ENCODE results near the gene ASXL2. TPM values are rescaled to one million over a fixed set of nuclear protein-coding genes. Genes with fewer than 3 reads are reported as not detected.
"Not testable (repeated sequence)": the region's sequence is repeated elsewhere in the genome, so short reads cannot be mapped to it uniquely, and the experiment has no call there.

Gene ASXL2
- total RNA-seq, 2 donors from 2014 or later: 21.7 to 22.2 TPM

DNA sequence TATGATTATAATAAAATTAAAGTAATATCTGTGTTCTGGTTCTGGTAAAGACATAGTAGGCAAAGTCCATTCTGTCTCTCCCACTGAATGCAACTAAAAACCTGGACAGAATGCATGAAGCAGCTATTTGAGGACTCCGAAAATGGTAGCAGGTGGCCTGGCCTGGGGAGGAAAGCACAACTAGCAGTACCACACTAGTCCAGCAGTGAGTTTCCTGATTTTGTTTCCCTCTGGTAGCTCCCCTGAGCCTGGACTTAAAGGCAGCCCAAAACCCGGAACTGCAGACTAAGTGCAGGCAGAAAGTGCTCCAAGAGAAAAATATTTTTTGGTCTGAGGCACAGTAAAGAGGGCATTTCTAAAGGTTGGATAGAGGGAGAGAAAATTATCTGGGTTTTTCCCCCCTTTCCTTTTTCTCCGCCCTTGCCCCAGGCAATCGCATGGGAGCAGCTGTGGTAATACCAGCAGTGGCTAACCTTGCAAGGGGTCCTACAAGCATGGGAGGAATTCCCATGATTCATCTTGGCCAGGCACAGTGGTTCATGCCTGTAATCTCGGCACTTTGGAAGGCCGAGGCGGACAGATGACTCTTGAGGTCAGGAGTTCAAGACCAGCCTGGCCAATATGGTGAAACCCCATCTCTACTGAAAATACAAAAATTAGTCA lies 32.3 kb downstream of the ASXL2 start:
- no peak for ATAC-seq
- intact Hi-C loops (cut with DNase I): no loop called here
- DNase-seq: no peak

DNA sequence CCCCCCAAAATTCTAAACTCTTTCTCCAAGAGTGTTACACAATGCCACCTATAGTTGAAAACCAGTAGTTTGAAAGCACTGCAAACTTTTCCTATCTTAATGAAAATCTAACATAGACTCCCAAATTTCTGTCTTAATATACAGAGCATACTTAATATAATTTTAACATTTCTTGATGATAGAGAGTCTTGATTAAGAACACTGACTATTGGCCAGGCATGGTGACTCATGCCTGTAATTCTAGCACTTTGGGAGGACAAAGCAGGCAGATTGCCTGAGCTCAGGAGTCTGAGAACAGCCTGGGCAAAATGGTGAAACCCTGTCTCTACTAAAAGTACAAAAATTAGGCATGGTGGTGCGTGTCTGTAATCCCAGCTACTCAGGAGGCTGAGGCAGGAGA lies 34.2 kb downstream of the ASXL2 start:
- ATAC-seq (peak in 1 of 2 donors; percentile 43), DNase-seq (no peak)
- intact Hi-C loops (cut with DNase I): no loop called here

DNA sequence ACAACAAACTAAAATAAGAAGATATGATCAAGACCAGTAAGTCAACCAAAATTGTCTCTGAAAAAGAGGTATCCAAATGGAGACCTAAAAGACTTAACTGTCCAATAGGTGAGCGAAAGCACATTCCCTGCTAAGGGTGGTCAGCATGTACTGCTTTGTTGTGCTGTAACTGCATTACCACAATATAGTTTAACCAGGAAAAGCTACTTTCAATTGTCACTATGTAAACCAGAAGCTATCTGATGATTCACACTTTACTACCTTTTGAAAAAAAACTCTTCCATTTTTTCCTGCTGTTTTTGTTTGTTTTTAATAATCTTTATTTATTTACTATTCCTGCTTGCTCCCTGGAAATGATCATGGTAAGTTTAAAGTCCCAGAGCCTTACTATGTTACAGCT lies 36.1 kb downstream of the ASXL2 start:
- intact Hi-C loops (cut with DNase I): no loop called here
- ATAC-seq (no peak), DNase-seq (no peak)

DNA sequence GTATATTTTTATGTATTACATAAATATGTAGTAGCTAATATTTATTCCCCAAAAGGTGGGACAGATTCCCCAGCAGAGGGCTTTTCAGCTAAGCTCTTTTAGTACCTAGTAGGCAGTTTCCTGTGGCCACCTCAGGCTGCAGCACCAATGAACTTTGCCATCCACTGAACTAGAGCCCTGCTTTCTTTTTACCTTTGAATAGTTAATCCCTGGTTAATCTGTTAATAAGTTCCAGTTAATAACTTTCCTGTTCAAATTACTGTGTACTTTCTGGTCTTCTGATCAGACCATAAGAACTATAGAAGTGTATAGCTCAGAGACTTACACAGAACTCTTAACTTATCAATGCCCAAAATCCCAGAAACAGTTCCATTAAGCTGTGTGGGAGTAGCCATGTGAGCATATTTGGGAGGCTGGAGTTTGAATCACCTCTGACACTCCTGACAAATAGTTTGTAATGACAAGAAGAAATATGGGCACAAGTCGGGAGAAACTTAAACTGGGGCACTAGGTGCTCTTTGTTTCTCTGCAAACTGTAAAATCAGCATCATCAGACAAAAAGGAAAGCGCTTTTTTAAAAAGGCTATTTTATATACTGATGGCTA lies 40.0 kb downstream of the ASXL2 start:
- intact Hi-C loops (cut with DNase I): no loop called here
- DNase-seq: no peak
- ATAC-seq: no peak

DNA sequence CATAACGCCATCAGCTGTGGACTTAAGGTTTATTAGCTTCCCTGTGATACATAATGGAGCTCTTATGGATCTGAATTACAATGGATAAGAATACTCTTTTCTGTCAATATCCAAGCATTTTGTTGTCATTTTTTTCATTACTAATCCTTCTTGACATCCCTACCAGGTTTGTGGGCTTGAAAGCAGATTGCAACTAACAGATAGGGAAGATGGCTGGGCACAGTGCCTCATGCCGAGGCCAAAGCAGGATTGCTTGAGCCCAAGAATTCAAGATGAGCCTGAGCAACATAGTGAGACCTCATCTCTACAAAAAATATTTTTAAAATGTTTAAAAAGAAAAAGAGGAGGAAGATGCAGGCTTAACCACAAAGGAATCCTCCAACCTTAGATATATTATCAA lies 42.4 kb downstream of the ASXL2 start:
- DNase-seq (no peak), ATAC-seq (no peak)
- intact Hi-C loops (cut with DNase I): no loop called here

DNA sequence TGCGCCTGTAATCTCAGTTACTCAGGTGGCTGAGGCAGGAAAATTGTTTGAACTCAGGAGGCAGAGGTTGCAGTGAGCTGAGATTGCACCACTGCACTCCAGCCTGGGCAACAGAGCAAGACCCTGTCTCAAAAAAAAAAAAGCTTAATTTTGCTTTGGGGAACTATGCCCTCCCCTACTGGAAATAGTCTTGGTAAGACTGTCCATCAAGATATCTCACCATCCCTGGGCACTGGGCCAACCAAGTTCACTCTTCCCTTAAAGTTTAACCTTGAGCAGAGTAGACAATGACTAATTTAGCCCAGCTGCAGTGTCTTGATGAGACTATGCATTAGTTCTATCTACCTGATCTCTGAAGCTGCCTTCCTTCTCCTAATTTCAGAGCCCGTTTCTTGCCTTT lies 44.7 kb downstream of the ASXL2 start:
- DNase-seq (no peak), ATAC-seq (peak in 1 of 2 donors; percentile 68)
- intact Hi-C loops (cut with DNase I): no loop called here

DNA sequence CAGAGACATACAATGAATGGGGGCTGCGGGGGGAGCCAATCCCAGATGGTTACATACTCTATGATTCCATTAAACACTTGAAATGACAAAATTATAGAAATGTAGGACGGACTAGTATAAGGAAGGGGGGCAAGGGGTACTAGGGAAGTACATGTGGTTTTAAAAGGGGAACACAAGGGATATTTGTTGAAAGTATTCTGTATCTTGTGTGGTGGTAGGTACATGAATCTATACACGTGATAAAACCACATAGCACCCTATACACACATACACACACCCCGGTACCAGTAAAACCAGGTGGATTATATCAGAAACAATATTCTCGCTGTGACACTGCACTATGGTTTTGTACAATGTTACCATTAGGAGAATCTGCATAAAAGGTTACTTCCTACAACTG lies 45.4 kb downstream of the ASXL2 start:
- DNase-seq (no peak), ATAC-seq (no peak)
- intact Hi-C loops (cut with DNase I): no loop called here

DNA sequence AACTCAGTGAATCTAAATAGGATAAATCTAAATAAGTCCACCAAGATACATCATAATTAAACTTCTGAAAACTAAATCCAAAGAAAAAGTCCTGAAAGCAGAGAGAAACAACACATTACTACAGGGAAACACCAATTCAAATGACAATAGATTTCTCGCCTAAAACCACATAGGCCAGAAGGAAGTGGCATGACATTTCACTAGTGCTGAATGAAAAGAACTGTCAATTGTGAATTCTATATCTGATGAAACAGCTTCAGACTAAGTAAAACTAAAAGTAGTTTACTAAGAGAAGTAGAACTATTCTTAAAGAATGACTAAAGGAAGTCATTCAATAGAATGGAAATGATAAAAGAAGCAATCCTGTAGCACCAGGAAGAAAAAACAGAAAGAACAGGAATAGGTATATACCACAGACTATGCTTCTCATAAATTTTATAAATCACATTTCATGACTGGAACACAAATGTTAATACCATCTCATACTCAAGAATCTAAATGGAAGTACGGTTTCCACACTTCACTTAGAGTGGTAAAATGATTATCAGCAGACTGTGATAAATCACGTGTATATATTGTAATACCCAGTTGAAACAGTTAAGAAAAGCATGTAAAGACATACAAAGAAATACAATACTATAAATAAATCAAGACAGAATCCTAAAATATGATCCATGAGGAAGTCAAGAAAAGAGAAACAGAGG lies 46.4 kb downstream of the ASXL2 start:
- no peak for ATAC-seq
- intact Hi-C loops (cut with DNase I): no loop called here
- DNase-seq: no peak

DNA sequence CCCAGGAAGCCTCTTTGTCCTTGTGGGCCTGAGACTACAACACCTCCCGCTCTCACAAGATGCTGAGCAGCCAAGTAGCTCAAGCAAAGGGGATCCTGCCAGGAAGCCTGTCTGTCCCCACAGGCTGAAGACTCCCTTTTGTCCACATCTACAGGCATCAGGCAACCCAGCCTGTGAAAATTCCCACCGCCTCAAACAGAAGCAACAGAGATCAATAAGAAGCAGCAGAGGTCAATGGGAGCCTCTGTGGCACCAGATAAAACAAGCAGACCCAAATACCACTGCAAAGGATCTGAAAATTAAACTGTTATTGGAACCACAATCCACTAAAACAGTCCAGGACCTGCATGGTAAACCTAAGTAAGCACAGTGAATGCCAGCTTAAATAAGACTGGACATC lies 48.5 kb downstream of the ASXL2 start:
- no peak for DNase-seq
- ATAC-seq: no peak
- intact Hi-C loops (cut with DNase I): no loop called here

DNA sequence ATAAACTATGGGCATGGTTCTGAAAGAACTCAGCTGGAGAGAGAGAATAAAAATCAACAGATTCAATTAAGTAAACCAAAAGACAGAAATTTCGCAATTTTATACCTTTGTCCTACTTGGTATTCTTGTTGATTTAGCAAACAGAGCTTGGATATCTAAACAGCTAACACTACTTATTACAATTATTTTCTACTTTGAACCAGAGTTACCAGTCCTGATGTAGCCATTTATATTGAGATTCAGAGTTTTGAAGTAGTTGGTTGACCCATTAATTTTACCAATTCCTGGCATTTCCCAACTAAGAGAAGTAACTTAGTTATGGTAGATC lies 48.9 kb downstream of the ASXL2 start:
- ATAC-seq (no peak), DNase-seq (no peak)
- intact Hi-C loops (cut with DNase I): no loop called here

DNA sequence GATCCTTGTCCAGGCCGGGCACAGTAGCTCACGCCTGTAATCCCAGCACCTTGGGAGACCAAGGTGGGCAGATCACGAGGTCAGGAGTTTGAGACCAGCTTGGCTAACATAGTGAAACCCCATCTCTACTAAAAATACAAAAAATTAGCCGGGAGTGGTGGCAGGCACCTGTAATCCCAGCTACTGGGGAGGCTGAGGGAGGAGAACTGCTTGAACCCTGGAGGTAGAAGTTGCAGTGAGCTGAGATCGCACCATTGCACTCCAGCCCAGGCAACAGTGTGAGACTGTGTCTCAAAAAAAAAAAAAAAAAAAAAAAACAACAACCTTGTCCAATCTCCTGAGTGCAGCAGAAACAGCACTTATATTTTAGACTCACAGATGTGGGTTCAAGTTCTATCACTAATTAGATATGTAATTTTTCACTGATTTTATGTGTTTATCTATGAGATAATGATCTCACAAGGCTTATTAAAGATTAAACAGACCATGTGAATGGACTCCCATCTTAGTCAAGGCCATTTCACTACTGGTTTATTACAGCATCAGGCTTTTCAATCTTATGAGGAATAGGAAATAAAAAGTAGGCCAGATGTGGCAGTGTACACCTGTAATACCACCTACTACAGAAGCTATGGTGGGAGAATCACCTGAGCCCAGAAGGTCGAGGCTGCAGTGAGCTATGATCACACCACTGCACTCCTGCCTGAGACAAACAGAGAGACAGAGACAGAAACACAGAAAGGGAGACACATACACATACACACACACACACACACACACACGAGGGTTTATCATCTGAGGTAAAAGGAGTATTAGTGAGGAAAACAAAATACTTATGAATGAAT lies 49.5 kb downstream of the ASXL2 start:
- ATAC-seq; intact Hi-C loops (cut with DNase I); DNase-seq: not testable (repeated sequence)

DNA sequence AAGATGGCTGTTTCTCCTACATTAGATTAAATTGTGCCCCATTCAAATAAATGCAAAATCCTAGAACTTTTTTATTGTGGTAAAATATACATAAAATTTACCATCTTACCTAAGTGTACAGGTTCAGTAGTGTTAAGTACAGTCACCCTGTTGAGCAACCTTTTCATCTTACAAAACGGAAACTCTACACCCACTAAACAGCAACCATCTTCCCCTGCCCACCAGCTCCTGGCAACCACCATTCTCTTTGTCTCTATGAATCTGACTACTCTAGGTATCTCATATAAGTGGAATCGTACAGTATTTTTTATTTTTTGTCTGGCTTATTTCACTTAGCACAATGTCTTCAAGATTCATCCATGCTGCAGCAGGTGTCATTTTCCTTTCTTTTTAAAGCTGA lies 53.0 kb downstream of the ASXL2 start:
- intact Hi-C loops (cut with DNase I): no loop called here
- no peak for ATAC-seq
- no peak for DNase-seq

DNA sequence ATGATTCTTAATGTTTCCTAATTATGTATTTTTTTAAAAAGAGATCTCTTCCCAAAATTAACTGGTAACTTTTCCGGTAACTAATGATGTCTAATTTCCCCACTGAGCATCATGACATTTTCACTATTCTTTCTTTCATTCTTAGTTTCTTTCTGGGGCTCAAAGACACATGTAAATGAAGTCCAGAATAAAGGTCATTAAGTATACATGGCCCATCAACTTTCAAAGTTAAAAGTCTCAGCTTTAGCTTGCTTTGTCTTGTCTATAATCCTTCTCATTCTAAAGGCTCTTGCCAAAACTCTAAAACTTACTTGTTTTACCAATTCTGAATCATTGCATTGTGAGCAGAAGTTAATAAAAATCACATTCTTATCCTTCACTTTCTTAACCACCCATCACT lies 53.6 kb downstream of the ASXL2 start:
- DNase-seq (no peak), ATAC-seq (no peak)
- intact Hi-C loops (cut with DNase I): no loop called here

DNA sequence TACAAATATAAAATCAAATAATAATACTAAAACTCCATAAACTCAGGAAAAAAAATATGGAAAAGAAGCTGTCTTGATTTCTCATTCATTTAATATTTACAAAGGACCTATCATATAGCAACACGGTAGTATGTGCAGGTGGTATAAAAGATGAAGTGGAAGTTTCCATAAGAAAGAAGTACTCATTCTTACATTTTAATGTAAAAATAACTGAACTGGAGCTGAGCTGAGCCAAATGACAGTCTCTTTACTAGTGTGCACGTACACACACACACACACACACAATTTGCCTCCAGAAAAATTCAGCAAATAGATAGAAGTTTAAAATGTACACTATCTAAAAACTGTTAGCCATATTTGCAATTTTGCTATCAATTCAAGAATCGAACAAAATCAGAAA lies 54.1 kb downstream of the ASXL2 start:
- ATAC-seq (no peak), DNase-seq (no peak)
- intact Hi-C loops (cut with DNase I): no loop called here

DNA sequence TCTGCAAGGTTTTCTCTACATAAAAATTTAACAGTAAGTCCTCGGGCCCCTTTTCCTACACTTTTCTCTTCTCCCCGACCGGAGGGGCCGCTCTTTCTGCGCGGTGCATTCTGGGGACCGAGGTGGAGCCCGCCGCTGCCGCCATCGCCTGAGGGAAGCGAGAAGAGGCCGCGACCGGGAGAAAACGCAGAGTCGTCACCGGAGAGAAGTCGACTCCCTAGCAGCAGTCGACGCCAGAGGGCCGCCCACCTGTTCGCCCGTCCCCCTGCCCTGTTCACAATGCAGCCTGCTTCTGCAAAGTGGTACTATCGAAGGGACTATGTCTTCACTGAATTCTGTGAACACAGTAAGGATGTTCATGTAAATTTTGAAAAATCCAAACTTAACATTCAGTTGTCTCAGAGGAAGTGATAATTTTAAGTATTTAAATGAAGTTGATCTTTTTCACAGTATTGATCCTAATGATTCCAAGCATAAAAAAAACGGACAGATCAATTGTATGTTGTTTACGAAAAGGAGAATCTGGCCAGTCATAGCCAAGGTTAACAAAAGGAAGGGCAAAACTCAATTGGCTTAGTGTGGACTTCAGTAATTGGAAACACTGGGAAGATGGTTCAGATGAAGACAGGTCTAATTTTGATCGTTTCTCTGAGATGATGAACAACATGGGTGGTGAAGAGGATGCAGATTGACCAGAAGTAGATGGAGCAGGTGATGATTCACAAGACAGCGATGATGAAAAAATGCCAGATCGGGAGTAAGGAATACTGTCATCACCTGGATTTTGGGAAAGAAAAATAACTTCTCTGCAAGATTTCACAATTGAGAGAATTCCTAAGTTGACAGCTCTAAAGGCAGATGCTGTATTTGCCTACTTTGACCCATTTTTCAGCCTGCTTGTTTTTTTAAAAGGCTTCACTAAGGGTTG lies 55.8 kb downstream of the ASXL2 start:
- DNase-seq (peak; percentile 57), ATAC-seq (peak; percentile 90)
- intact Hi-C loops (cut with DNase I): no loop called here

DNA sequence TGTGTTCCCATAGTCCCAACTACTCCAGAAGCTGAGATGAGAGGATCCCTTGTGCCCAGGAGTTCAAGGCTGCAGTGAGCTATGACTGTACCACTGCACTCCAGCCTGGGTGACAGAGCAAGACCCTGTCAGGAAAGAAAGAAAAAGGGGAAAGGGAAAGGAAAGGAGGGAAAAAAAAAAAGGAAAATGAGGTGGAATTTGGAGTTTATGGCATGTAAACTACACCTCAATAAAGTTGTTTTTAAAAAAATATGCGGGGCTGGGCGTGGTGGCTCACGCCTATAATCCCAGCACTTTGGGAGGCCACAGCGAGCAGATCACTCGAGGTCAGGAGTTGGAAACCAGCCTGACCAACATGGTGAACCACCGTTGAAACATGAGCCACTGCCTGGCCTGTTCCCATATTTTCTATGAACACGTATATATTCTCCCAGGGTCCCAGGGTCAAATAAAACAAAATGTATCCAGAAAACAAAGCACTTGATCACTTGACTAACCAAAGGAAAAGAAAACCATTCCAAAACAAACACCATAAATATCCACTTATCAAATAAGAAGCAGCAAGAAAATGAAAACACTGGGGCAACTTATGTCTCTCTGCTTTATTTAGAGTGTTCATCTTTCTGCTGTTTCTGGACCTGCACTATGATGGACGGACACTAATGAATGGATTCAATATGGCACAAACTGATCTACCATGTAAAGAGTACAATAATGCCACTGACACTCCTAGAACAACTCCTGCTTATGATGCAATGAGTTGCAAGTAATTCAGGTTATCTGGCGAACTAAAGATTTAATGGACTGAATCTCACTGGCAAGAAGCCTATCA lies 56.8 kb downstream of the ASXL2 start:
- DNase-seq (no peak), ATAC-seq (peak in 1 of 2 donors; percentile 7)
- intact Hi-C loops (cut with DNase I): no loop called here

DNA sequence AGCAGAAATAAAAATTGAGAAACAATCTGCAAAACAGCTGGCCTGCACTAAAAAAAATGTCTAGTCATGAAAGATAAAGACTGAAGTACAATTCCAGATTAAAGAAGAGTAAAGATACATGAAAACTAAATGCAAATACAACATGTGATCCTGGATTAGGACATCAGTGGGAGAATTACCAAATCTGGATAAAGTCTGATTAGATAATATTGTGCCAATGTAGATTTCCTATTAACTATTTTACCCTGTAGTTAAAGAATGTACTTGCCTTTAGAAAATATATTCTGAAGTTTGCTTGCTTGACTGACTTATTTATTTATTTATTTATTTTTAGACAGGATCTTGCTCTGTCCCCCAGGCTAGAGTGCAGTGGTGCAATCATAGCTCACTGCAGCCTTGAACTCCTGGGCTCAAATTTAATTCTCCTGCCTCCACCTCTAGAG lies 58.7 kb downstream of the ASXL2 start:
- ATAC-seq (no peak), DNase-seq (no peak)

DNA sequence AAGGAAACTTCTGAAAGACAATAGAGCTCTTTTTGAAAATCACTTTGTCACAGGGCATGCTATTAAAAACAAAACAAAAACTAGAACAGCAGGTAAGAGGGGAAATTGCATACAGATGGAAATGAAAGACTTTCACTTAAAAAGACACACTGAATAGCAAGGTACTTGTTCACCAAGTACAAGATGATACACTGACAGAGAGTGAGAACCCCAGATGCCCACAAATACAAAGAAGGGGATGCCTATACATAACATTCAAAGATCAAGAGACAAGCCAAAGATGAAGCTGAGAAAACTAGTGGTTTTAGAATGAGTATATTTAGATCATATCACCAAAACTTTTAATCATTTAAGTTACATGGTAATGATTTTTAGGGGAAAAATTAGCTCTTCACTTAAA lies 60.7 kb downstream of the ASXL2 start:
- ATAC-seq (no peak), DNase-seq (no peak)
- intact Hi-C loops (cut with DNase I): no loop called here

More for the DNA sequence above, 58.7 kb downstream of the ASXL2 start:
- intact Hi-C loops (cut with DNase I): no loop called here

Measured in left cardiac atrium (tissue), 4 donors.